ENCODE data around the gene LRMDA. TPM values are rescaled to one million over a fixed set of nuclear protein-coding genes. Genes with fewer than 3 reads are reported as not detected.

Gene LRMDA
- total RNA-seq, 1 donor from 2014 or later = 18.7 TPM

GRCh38 chr10:75582102-75582501 is 150.7 kb downstream of the LRMDA start:
- DNase-seq (ENCODE audit: low read depth) = no peak
- no peak for TF ChIP-seq CTCF (IDR thresholded peaks at IDR 0.05; ENCODE audit: insufficient read depth, low read length, poor library complexity, severe bottlenecking)
- no peaks in the 10 kb centered on the region for H3K27me3 ChIP-seq (ENCODE audit: control insufficient read depth, insufficient read depth, low read length)

GRCh38 chr10:75585294-75585693 is 153.9 kb downstream of the LRMDA start:
- Histone ChIP-seq H3K36me3 (ENCODE audit: control insufficient read depth, insufficient read depth, low read length) (no peaks in the 10 kb centered on the region), H3K27me3 (ENCODE audit: control insufficient read depth, insufficient read depth, low read length) (no peaks in the 10 kb centered on the region), H3K4me3 (ENCODE audit: low read depth, low read length) (no peak overlapping the region)
- no peak for TF ChIP-seq CTCF (IDR thresholded peaks at IDR 0.05; ENCODE audit: insufficient read depth, low read length, poor library complexity, severe bottlenecking)
- no peak for DNase-seq (ENCODE audit: low read depth)

More at GRCh38 chr10:75582102-75582501, 150.7 kb downstream of the LRMDA start:
- H3K36me3 ChIP-seq (ENCODE audit: control insufficient read depth, insufficient read depth, low read length) = no peaks in the 10 kb centered on the region
- no peak overlapping the region for H3K4me3 ChIP-seq (ENCODE audit: low read depth, low read length)

- Histone ChIP-seq H3K27me3 (ENCODE audit: control insufficient read depth, insufficient read depth, low read length) (no peaks in the 10 kb centered on the region), H3K36me3 (ENCODE audit: control insufficient read depth, insufficient read depth, low read length) (no peaks in the 10 kb centered on the region), H3K4me3 (ENCODE audit: low read depth, low read length) (no peak overlapping the region)
- TF ChIP-seq CTCF (IDR thresholded peaks at IDR 0.05; ENCODE audit: insufficient read depth, low read length, poor library complexity, severe bottlenecking) = no peak
- no peak for DNase-seq (ENCODE audit: low read depth)
Observed at GRCh38 chr10:75586814-75587213, 155.4 kb downstream of the LRMDA start.

GRCh38 chr10:75588031-75588430 is 156.6 kb downstream of the LRMDA start:
- TF ChIP-seq CTCF (IDR thresholded peaks at IDR 0.05; ENCODE audit: insufficient read depth, low read length, poor library complexity, severe bottlenecking) = no peak
- DNase-seq (ENCODE audit: low read depth) = no peak
- Histone ChIP-seq H3K4me3 (ENCODE audit: low read depth, low read length) (no peak overlapping the region), H3K36me3 (ENCODE audit: control insufficient read depth, insufficient read depth, low read length) (no peaks in the 10 kb centered on the region), H3K27me3 (ENCODE audit: control insufficient read depth, insufficient read depth, low read length) (no peaks in the 10 kb centered on the region)

- Histone ChIP-seq H3K4me3 (ENCODE audit: low read depth, low read length) (no peak overlapping the region), H3K27me3 (ENCODE audit: control insufficient read depth, insufficient read depth, low read length) (no peaks in the 10 kb centered on the region), H3K36me3 (ENCODE audit: control insufficient read depth, insufficient read depth, low read length) (no peaks in the 10 kb centered on the region)
- TF ChIP-seq CTCF (IDR thresholded peaks at IDR 0.05; ENCODE audit: insufficient read depth, low read length, poor library complexity, severe bottlenecking) = no peak
- no peak for DNase-seq (ENCODE audit: low read depth)
Observed at GRCh38 chr10:75589895-75590654, 158.7 kb downstream of the LRMDA start.
